ENCODE results near the gene PCDHA11.
"Not testable (repeated sequence)": the region's sequence is repeated elsewhere in the genome, so short reads cannot be mapped to it uniquely, and the experiment has no call there.

Gene PCDHA11

DNA sequence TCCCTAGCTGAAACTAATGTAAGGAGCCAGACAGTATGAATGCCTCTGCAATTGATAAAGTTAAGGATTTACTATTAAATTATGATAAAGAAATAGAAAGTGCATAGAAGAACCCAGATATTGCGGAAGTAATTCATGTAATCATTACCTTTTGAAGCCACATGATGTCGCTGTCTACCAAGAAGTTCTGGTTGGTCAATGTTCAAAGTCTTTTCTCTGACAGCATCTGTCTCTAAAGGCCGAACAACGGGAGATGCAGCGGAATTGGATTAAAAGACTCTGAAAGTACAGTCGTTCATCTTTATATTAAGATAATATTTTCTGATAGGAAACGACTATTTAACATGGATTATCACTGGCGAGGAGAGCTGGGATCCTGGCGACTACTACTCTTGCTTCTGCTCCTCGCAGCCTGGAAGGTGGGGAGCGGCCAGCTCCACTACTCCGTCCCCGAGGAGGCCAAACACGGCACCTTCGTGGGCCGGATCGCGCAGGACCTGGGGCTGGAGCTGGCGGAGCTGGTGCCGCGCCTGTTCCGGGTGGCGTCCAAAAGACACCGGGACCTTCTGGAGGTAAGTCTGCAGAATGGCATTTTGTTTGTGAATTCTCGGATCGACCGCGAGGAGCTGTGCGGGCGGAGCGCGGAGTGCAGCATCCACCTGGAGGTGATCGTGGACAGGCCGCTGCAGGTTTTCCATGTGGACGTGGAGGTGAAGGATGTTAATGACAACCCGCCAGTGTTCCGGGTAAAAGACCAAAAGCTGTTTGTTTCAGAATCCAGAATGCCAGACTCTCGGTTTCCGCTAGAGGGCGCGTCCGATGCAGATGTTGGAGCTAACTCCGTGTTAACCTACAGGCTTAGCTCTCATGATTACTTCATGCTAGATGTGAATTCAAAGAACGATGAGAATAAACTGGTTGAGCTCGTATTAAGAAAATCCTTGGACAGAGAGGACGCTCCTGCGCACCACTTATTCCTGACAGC is 27.5 kb upstream of the PCDHA11 start, which contains the start of gene PCDHA8:
PCDHA8 (plus strand) TSS at position 210 of the 985 bp plus-strand sequence; CDS start at position 345, 135 bp downstream.
- H3K4me3 Mint-ChIP-seq: no peak within 1 kb of the TSS
- DNase-seq: no peak

DNA sequence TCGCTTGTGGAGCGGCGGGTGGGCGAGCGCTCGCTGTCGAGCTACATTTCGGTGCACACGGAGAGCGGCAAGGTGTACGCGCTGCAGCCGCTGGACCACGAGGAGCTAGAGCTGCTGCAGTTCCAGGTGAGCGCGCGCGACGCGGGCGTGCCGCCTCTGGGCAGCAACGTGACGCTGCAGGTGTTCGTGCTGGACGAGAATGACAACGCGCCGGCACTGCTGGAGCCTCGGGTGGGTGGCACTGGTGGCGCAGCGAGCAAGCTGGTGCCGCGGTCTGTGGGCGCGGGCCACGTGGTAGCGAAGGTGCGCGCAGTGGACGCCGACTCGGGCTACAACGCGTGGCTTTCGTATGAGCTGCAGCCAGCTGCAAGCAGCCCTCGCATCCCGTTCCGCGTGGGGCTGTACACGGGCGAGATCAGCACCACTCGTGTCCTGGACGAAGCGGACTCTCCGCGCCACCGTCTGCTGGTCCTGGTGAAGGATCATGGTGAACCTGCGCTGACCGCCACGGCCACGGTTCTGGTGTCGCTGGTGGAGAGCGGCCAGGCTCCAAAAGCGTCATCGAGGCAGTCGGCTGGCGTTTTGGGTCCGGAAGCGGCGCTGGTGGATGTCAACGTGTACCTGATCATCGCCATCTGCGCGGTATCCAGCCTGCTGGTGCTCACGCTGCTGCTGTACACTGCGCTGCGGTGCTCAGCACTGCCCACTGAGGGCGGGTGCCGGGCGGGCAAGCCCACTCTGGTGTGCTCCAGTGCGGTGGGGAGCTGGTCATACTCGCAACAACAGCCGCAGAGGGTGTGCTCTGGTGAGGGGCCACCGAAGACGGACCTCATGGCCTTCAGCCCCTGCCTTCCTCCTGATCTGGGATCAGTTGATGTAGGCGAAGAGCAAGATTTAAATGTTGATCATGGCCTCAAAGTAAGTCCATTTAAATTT is 25.7 kb upstream of the PCDHA11 start:
- no peak for DNase-seq
- Mint-ChIP-seq H3K4me1 (ENCODE audit: low read depth) (no peaks in the 10 kb centered on the region), H3K36me3 (ENCODE audit: low read depth) (peaks cover 5% of the 10 kb centered on the region), H3K27me3 (peaks cover 40% of the 10 kb centered on the region), H3K4me3 (no peak overlapping the region), H3K9me3 (peaks cover 23% of the 10 kb centered on the region), H3K27ac (no peak overlapping the region)

More for the DNA sequence above, 27.5 kb upstream of the PCDHA11 start, which contains the start of gene PCDHA8:
- no peaks in the 10 kb centered on the region for H3K4me1 Mint-ChIP-seq (ENCODE audit: low read depth)
- no peak within 1 kb of the TSS for H3K27ac Mint-ChIP-seq
- peaks cover 17% of the 10 kb centered on the region for H3K9me3 Mint-ChIP-seq
- peaks cover 36% of the 10 kb centered on the region for H3K27me3 Mint-ChIP-seq
- peaks cover 5% of the 10 kb centered on the region for H3K36me3 Mint-ChIP-seq (ENCODE audit: low read depth)

DNA sequence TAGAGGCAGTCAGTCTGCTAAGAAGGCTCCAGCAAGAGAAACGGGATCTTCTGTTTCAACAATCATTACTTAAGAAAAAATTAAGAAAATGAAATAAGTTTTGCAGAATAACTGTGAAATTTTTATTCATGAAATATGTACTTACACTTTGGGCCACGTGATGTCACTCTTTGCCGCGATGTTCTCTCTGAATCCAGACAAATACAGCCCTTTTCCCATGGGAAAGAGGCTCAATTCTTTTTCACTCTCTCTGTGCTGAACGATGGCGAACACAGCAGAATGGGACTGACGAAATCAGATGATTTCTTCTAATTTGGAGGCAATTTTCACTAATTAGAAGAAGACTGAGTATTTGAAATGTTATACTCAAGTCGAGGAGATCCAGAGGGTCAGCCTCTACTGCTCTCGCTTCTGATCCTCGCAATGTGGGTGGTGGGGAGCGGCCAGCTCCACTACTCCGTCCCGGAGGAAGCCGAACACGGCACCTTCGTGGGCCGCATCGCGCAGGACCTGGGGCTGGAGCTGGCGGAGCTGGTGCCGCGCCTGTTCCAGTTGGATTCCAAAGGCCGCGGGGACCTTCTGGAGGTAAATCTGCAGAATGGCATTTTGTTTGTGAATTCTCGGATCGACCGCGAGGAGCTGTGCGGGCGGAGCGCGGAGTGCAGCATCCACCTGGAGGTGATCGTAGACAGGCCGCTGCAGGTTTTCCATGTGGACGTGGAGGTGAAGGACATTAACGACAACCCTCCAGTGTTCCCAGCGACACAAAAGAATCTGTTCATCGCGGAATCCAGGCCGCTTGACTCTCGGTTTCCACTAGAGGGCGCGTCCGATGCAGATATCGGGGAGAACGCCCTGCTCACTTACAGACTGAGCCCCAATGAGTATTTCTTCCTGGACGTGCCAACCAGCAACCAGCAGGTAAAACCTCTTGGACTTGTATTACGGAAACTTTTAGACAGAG is 20.3 kb upstream of the PCDHA11 start, which contains the start of gene PCDHA9:
PCDHA9 (plus strand) TSS at position 244 of the 964 bp plus-strand sequence; CDS start at position 358, 114 bp downstream.
- H3K9me3 Mint-ChIP-seq; H3K27ac Mint-ChIP-seq; DNase-seq; H3K4me1 Mint-ChIP-seq (ENCODE audit: low read depth); H3K4me3 Mint-ChIP-seq; H3K36me3 Mint-ChIP-seq (ENCODE audit: low read depth): not testable (repeated sequence)
- peaks cover 14% of the 10 kb centered on the region for H3K27me3 Mint-ChIP-seq

DNA sequence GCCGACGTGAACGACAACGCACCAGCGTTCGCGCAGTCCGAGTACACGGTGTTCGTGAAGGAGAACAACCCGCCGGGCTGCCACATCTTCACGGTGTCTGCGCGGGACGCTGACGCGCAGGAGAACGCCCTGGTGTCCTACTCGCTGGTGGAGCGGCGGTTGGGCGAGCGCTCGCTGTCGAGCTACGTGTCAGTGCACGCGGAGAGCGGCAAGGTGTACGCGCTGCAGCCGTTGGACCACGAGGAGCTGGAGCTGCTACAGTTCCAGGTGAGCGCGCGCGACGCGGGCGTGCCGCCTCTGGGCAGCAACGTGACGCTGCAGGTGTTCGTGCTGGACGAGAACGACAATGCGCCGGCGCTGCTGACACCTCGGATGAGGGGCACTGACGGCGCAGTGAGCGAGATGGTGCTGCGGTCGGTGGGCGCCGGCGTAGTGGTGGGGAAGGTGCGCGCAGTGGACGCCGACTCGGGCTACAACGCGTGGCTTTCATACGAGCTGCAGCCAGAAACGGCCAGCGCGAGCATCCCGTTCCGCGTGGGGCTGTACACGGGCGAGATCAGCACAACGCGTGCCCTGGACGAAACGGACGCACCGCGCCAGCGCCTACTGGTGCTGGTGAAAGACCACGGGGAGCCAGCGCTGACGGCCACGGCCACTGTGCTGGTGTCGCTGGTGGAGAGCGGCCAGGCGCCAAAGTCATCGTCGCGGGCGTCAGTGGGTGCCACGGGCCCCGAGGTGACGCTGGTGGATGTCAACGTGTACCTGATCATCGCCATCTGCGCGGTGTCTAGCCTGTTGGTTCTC is 18.7 kb upstream of the PCDHA11 start:
- H3K27ac Mint-ChIP-seq; H3K9me3 Mint-ChIP-seq; DNase-seq; H3K36me3 Mint-ChIP-seq (ENCODE audit: low read depth); H3K4me3 Mint-ChIP-seq; H3K4me1 Mint-ChIP-seq (ENCODE audit: low read depth): not testable (repeated sequence)
- H3K27me3 Mint-ChIP-seq: peaks cover 18% of the 10 kb centered on the region

DNA sequence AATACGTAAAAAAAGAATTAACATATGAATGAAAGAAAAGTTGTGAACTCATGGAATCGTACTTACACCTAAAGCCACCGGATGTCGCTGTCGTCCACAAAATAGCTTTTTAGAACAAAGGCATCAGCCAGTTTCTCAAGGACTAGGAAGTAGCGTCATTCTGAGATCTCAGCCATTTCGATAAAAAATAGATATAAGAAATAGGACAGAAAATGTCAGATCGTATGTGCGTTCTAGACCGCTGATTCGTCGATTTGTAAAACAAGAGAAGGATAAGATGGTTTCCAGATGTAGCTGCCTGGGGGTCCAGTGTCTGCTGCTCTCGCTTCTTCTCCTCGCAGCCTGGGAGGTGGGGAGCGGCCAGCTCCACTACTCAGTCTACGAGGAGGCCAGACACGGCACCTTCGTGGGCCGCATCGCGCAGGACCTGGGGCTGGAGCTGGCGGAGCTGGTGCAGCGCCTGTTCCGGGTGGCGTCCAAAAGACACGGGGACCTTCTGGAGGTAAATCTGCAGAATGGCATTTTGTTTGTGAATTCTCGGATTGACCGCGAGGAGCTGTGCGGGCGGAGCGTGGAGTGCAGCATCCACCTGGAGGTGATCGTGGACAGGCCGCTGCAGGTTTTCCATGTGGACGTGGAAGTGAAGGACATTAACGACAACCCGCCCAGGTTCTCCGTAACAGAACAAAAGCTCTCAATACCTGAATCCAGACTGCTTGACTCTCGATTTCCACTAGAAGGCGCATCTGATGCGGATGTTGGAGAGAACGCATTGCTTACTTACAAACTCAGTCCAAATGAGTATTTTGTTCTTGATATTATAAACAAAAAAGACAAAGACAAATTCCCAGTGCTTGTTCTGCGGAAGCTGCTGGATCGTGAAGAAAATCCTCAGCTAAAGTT is 12.7 kb upstream of the PCDHA11 start, which contains the start of gene PCDHA10:
PCDHA10 (plus strand) TSS at position 126 of the 903 bp plus-strand sequence; CDS start at position 278, 152 bp downstream.
- DNase-seq: no peak
- peaks cover 5% of the 10 kb centered on the region for H3K9me3 Mint-ChIP-seq
- no peaks in the 10 kb centered on the region for H3K36me3 Mint-ChIP-seq (ENCODE audit: low read depth)
- no peak within 1 kb of the TSS for H3K4me3 Mint-ChIP-seq
- H3K27me3 Mint-ChIP-seq: peaks cover 29% of the 10 kb centered on the region
- no peaks in the 10 kb centered on the region for H3K4me1 Mint-ChIP-seq (ENCODE audit: low read depth)
- H3K27ac Mint-ChIP-seq: no peak within 1 kb of the TSS

DNA sequence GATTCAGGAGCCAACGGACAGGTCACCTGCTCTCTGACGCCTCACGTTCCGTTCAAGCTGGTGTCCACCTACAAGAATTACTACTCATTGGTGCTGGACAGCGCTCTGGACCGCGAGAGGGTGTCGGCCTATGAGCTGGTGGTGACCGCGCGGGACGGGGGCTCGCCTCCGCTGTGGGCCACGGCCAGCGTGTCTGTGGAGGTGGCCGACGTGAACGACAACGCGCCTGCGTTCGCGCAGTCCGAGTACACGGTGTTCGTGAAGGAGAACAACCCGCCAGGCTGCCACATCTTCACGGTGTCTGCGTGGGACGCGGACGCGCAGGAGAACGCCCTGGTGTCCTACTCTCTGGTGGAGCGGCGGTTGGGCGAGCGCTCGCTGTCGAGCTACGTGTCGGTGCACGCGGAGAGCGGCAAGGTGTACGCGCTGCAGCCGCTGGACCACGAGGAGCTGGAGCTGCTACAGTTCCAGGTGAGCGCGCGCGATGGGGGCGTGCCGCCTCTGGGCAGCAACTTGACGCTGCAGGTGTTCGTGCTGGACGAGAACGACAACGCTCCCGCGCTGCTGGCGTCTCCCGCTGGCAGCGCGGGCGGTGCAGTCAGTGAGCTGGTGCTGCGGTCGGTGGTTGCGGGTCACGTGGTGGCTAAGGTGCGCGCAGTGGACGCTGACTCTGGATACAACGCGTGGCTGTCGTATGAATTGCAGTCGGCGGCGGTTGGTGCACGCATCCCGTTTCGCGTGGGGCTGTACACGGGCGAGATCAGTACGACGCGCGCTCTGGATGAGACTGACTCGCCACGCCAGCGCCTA is 11.4 kb upstream of the PCDHA11 start:
- no peak overlapping the region for H3K4me3 Mint-ChIP-seq
- peaks cover 16% of the 10 kb centered on the region for H3K9me3 Mint-ChIP-seq
- no peak overlapping the region for H3K27ac Mint-ChIP-seq
- no peak for DNase-seq
- H3K27me3 Mint-ChIP-seq: peaks cover 43% of the 10 kb centered on the region
- H3K4me1 Mint-ChIP-seq (ENCODE audit: low read depth): no peaks in the 10 kb centered on the region
- H3K36me3 Mint-ChIP-seq (ENCODE audit: low read depth): no peaks in the 10 kb centered on the region

DNA sequence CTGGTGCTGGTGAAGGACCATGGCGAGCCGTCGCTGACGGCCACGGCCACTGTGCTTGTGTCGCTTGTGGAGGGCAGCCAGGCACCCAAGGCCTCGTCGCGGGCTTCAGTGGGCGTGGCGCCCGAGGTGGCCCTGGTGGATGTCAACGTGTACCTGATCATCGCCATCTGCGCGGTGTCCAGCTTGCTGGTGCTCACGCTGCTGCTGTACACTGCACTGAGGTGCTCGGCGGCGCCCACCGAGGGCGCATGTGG is 10.8 kb upstream of the PCDHA11 start:
- Mint-ChIP-seq H3K4me1 (ENCODE audit: low read depth) (no peaks in the 10 kb centered on the region), H3K27ac (no peak overlapping the region), H3K27me3 (peaks cover 47% of the 10 kb centered on the region), H3K4me3 (no peak overlapping the region), H3K36me3 (ENCODE audit: low read depth) (no peaks in the 10 kb centered on the region), H3K9me3 (peaks cover 18% of the 10 kb centered on the region)
- no peak for DNase-seq

DNA sequence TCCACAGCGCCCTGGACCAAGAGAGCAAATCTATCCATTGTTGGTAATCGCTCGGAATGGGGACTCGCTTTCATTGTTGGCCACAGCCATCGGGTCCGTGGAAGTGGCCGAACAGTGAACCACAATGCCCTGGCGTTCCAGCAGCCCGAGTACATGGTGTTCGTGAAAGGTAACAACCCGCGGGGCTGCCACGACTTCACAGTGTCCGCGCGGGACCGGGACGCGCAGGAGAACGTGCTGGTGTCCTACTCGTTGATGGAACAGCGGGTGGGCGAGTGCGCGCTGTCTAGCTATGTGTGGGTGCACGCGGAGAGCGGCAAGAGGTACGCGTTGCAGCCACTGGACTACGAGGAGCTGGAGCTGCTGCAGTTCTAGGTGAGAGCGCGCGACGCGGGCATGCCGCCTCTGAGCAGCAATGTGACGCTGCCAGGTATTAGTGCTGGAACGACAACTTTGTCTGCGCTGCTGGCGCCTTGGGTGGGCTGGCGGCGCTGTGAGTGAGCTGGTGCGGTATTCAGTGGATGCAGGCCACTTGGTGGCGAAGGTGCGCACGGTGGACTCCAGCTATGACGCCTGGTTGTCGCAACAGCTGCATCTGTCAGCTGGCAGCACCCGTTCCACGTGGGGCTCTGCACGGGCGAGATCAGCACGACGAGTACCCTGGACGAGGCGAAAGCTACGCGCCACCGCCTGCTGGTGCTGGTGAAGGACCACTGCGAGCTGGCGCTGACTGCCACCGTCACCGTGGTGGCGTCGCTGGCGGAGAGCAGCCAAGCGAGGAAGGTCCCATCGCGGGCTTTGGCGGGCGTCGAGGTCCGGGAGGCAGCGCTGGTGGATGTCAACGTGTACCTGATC is 6.1 kb upstream of the PCDHA11 start:
- peaks cover 19% of the 10 kb centered on the region for H3K9me3 Mint-ChIP-seq
- no peaks in the 10 kb centered on the region for H3K4me1 Mint-ChIP-seq (ENCODE audit: low read depth)
- no peak overlapping the region for H3K4me3 Mint-ChIP-seq
- H3K27ac Mint-ChIP-seq: no peak overlapping the region
- DNase-seq: no peak
- H3K36me3 Mint-ChIP-seq (ENCODE audit: low read depth): no peaks in the 10 kb centered on the region
- peaks cover 39% of the 10 kb centered on the region for H3K27me3 Mint-ChIP-seq

DNA sequence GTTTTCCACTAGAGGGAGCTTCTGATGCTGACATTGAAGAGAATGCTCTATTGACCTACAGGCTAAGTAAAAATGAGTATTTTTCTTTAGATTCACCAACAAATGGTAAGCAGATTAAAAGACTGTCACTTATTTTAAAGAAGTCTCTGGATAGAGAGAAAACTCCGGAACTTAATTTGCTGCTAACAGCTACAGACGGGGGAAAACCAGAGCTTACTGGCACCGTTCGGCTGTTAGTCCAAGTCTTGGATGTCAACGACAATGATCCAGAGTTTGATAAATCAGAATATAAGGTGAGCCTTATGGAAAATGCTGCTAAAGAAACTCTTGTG is 764 bp downstream of the PCDHA11 start:
- no peak overlapping the region for H3K4me3 Mint-ChIP-seq
- no peak for DNase-seq
- H3K4me1 Mint-ChIP-seq (ENCODE audit: low read depth): no peaks in the 10 kb centered on the region
- H3K27ac Mint-ChIP-seq: no peak overlapping the region
- H3K36me3 Mint-ChIP-seq (ENCODE audit: low read depth): peaks cover 7% of the 10 kb centered on the region
- peaks cover 47% of the 10 kb centered on the region for H3K27me3 Mint-ChIP-seq
- peaks cover 21% of the 10 kb centered on the region for H3K9me3 Mint-ChIP-seq

DNA sequence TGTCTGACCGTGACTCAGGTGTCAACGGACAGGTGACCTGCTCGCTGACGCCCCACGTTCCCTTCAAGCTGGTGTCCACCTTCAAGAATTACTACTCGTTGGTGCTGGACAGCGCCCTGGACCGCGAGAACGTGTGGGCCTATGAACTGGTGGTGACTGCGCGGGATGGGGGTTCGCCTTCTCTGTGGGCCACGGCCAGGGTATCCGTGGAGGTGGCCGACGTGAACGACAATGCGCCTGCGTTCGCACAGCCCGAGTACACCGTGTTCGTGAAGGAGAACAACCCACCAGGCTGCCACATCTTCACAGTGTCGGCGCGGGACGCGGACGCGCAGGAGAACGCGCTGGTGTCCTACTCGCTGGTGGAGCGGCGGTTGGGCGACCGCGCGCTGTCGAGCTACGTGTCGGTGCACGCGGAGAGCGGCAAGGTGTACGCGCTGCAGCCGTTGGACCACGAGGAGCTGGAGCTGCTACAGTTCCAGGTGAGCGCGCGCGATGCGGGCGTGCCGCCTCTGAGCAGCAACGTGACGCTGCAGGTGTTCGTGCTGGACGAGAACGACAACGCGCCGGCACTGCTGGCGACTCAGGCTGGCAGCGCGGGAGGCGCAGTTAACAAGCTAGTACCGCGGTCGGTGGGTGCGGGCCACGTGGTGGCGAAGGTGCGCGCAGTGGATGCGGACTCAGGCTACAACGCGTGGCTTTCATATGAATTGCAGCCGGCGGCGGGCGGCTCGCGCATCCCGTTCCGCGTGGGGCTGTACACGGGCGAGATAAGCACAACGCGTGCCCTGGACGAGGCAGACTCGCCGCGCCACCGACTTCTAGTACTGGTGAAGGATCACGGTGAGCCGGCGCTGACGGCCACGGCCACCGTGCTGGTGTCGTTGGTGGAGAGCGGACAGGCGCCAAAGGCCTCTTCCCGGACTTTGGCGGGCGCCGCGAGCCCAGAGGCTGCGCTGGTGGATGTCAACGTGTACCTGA is 1.8 kb downstream of the PCDHA11 start:
- Mint-ChIP-seq H3K27ac (no peak overlapping the region), H3K36me3 (ENCODE audit: low read depth) (peaks cover 7% of the 10 kb centered on the region), H3K27me3 (peaks cover 54% of the 10 kb centered on the region), H3K9me3 (peaks cover 27% of the 10 kb centered on the region), H3K4me3 (no peak overlapping the region), H3K4me1 (ENCODE audit: low read depth) (no peaks in the 10 kb centered on the region)
- DNase-seq: no peak

Data from activated T-cell treated with anti-CD3 and anti-CD28 coated beads, Interleukin-2, amount 50 U/mL, for 24 hours (primary cell).